HG03460 (cell line): Measurements from ENCODE around the gene MBIP.
A peak's percentile ranks its signal among the peaks of the same experiment; 100 is the strongest.
"Not testable (repeated sequence)": the region's sequence is repeated elsewhere in the genome, so short reads cannot be mapped to it uniquely, and the experiment has no call there.

Experiments
- ATAC-seq: cut with Tn5 transposase; IDR thresholded peaks from one replicate; pipeline ENCODE4 v1.9.1; 2021; ENCODE audit not compliant: unreplicated experiment

MBIP gene, protein sequence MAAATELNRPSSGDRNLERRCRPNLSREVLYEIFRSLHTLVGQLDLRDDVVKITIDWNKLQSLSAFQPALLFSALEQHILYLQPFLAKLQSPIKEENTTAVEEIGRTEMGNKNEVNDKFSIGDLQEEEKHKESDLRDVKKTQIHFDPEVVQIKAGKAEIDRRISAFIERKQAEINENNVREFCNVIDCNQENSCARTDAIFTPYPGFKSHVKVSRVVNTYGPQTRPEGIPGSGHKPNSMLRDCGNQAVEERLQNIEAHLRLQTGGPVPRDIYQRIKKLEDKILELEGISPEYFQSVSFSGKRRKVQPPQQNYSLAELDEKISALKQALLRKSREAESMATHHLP

GRCh38 chr14:36320200-36320896 is at the start of gene MBIP:
Gene MBIP, minus strand, starts transcription at chr14:36320637. Its CDS starts 49 bp downstream, at chr14:36320588.
- ATAC-seq, result peak; percentile 99

GRCh38 chr14:36367985-36368774 is 47.7 kb upstream of the MBIP start:
- no peak for ATAC-seq

- ATAC-seq, result no peak
These were observed 45.3 kb upstream of the MBIP start for GRCh38 chr14:36365766-36366165.

DNA sequence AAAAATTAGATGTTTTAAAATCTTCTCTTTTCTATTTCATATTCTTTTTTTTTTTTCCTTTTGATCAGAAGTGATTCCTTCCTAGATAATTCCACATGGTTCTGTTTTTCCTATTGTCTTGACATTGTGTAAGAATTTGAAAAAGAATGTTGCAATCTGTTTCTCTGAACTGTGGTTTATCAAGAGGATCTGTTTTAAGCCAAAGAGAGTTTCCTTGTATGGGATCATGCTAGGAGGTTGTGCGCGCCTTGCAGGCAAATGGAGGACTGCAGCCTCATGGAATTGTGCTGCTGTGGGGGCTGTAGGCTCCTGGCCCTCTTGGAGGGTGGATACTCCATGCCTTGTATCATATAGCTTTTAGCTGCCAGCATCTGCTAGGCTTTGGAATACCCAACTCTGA is 43.3 kb upstream of the MBIP start:
- ATAC-seq, result no peak

DNA sequence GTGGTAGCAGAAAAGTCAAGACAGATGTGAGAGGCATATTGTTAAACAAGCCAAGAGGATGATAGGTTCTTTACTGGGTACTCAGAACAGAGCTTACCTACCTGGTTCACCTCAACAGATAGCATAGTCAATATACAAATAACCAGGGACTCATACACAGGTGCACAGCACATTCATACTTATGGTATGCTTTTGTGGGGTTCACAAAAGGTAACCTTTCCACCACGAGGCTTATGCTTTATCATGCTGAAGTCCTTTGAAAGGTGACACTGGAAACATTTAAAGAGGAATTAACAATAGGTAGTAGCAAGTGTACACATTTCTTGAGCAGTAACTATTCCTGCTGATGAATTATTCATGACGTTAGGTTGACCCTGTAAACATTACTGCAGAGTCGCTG is 42.2 kb upstream of the MBIP start:
- ATAC-seq, result no peak

GRCh38 chr14:36361210-36361853 is 40.9 kb upstream of the MBIP start:
- no peak for ATAC-seq

- no peak for ATAC-seq
These were observed 36.4 kb upstream of the MBIP start for GRCh38 chr14:36356862-36357261.

- ATAC-seq, result no peak
These were observed 25.6 kb upstream of the MBIP start for GRCh38 chr14:36346052-36346451.

- no peak for ATAC-seq
These were observed 23.8 kb upstream of the MBIP start for GRCh38 chr14:36344211-36344610.

DNA sequence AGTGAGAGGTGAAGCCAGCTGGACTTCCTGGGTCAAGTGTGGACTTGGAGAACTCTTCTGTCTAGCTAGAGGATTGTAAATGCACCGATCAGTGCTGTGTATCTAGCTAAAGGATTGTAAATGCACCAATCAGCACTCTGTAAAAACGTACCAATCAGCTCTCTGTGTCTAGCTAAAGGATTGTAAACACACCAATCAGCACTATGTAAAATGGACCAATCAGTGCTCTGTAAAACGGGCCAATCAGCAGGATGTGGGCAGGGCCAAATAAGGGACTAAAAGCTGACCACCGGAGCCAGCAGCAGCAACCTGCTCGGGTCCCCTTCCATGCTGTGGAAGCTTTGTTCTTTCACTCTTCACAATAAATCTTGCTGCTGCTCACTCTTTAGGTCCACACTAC is 21.4 kb upstream of the MBIP start:
- ATAC-seq, result not testable (repeated sequence)

GRCh38 chr14:36340276-36340890 is 19.9 kb upstream of the MBIP start:
- ATAC-seq, result no peak

DNA sequence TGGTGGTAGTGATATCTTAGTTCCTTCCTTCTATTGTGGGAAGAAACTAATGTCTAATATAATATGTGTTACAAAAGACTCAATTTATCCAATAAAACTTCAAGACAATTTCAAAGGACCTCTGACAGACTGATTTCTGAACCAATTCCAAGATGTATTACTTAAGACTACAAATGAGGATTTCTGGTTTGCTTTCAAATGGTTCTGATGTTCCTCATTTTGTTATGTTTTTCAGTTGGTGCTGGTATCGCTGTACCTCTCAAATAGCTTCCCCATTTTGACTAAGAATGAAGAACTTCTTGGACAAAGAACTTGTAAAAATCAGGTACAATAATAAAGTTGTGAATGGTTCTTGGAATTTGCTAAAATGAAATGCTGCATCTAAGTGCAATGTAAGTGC is 19.4 kb upstream of the MBIP start:
- no peak for ATAC-seq

- no peak for ATAC-seq
These were observed 12.7 kb upstream of the MBIP start for GRCh38 chr14:36333119-36333518.

GRCh38 chr14:36327573-36327972 is 7.1 kb upstream of the MBIP start:
- ATAC-seq, result not testable (repeated sequence)

- no peak for ATAC-seq
These were observed 5.4 kb upstream of the MBIP start for GRCh38 chr14:36325853-36326252.

DNA sequence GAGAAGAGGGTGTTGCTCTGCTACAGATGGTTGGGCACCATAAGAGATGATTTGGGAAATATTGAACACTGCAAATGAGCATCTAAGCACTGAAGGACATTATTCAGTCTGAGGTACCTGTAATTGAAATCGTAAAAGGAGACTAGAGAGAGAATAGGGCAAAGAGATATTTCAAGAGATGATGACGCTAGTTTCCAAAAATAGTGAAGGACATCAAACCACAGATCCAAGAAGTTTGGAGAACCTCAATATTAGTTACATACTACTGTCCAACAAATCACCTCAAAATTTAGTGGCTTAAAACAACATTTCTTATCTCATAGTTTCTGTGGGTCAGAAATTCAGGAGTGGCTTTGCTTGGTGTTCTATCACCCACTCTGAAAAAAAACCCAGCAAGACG is 4.5 kb upstream of the MBIP start:
- ATAC-seq, result no peak

GRCh38 chr14:36320897-36321381 is 502 bp upstream of the MBIP start:
- ATAC-seq, result peak; percentile 23

DNA sequence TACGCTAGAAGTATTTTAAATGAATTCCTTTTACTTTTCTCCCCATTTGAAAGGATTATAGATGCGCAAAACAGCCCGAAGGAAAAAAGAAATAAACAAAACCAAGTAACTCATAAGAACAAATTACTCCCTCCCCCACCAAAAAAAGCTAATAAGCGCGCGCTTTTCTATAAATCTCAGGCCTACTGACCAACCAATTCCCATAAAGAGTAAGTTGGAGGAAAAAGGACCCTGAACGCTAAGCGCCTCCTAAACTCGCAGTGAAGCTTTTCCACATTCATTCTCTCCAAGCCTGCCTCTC is 588 bp downstream of the MBIP start:
- ATAC-seq, result no peak

- no peak for ATAC-seq
These were observed 2.8 kb downstream of the MBIP start for GRCh38 chr14:36317650-36318049.

DNA sequence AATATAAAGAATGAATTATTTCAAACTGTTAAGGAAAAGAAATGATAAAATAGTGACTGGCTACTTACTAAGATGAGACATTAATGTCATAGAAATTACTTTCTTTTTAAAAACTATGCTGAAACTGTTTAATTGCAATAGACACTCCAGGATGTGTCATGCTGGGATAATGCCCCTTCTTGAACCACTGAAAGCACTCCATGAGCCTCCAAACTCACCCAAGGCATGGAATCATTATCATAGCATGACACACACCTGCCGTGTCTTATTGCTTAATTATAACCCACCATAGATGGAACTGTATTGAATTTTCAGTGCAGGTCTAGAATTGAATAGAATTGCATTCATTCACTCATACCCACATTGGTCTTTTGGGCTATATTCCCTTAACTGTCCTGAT is 4.3 kb downstream of the MBIP start:
- ATAC-seq, result no peak
